Panc1 (cell line): ENCODE data around the gene CHCHD6. TPM values are rescaled to one million over a fixed set of nuclear protein-coding genes. Genes with fewer than 3 reads are reported as not detected.

ENCODE experiments used
- ATAC-seq: fragments of 200-7000 bp; cut with Tn5 transposase; 2 replicates; pipeline ENCODE4 v1.9.1; 2020; ENCODE audit warnings: mild to moderate bottlenecking, moderate library complexity
- BruUV-seq: library from RNA; stranded (reverse); fragments of 400-500 nt; replicated peaks from 2 replicates; lab custom pipeline; 2021; lab: Mats Ljungman, UMichigan
- CTCF ChIA-PET: fragments of 300-600 bp; sonication (Branson Sonifier 250); formaldehyde crosslinking; loops from one replicate; lab custom pipeline; 2022; ENCODE audit warnings: antibody characterized with exemption; lab: Charles Lee
- POLR2A ChIA-PET: fragments of 300-600 bp; sonication (Branson Sonifier 250); formaldehyde crosslinking; loops from one replicate; lab custom pipeline; 2022; ENCODE audit warnings: antibody characterized with exemption; lab: Charles Lee
- DNase-seq: peaks from one replicate; pipeline ENCODE4 v3.0.0-alpha.2; 2010; ENCODE audit warnings: low read depth, low spot score
- H3K27ac ChIP-seq: 2 replicates; pipeline ENCODE4 v1.5.1; 2011; ENCODE audit warnings: mild to moderate bottlenecking, low read length, inconsistent platforms
- H3K27me3 ChIP-seq: fragments of 200-500 bp; sonication (Bioruptor generic); 2 replicates; pipeline ENCODE4 v1.6.0; 2014; ENCODE audit warnings: low read length, inconsistent platforms; ENCODE audit not compliant: control insufficient read depth, insufficient read depth
- H3K36me3 ChIP-seq: fragments of 200-500 bp; sonication (Bioruptor generic); 2 replicates; pipeline ENCODE4 v1.5.1; 2014; ENCODE audit warnings: inconsistent platforms, mild to moderate bottlenecking, low read length, moderate library complexity; ENCODE audit not compliant: control insufficient read depth, insufficient read depth
- H3K4me1 ChIP-seq: 2 replicates; pipeline ENCODE4 v1.5.1; 2011; ENCODE audit warnings: inconsistent platforms, mild to moderate bottlenecking, low read length, moderate library complexity; ENCODE audit not compliant: control insufficient read depth, insufficient read depth
- H3K4me3 ChIP-seq, 2 experiments: 2 replicates each; pipeline ENCODE4 v1.5.1; 2011 to 2012; ENCODE audit warnings: low read depth in 2 of 2, low read length in 2 of 2, mild to moderate bottlenecking in 2 of 2, inconsistent platforms in 1 of 2, moderate library complexity in 1 of 2
- H3K9me3 ChIP-seq: fragments of 200-500 bp; sonication (Bioruptor generic); 2 replicates; pipeline ENCODE4 v1.5.1; 2014; ENCODE audit warnings: low read depth, mild to moderate bottlenecking, inconsistent platforms, low read length, moderate library complexity; ENCODE audit not compliant: control insufficient read depth, insufficient read depth
- CTCF ChIP-seq: fragments of 450-650 bp; IDR thresholded peaks from 2 replicates; pipeline ENCODE4 v1.5.1; 2017; ENCODE audit warnings: mild to moderate bottlenecking
- POLR2AphosphoS5 ChIP-seq: IDR thresholded peaks from 2 replicates; pipeline ENCODE4 v1.6.1; 2012; ENCODE audit warnings: mild to moderate bottlenecking, low read depth, low read length, moderate library complexity
- REST ChIP-seq, 2 experiments: IDR thresholded peaks; 2 replicates each; pipeline ENCODE4 v1.6.1; 2011 to 2012; ENCODE audit warnings: low read depth in 2 of 2, control low read depth in 1 of 2, low read length in 1 of 2, mild to moderate bottlenecking in 1 of 2, moderate library complexity in 1 of 2; ENCODE audit not compliant: insufficient read depth in 1 of 2
- SIN3A ChIP-seq: IDR thresholded peaks from 2 replicates; pipeline ENCODE4 v1.6.1; 2012; ENCODE audit warnings: low read depth, mild to moderate bottlenecking, low read length, moderate library complexity, borderline replicate concordance; ENCODE audit not compliant: insufficient read depth
- TCF7L2 ChIP-seq: IDR thresholded peaks from 2 replicates; pipeline ENCODE4 v1.6.1; 2011; ENCODE audit warnings: mild to moderate bottlenecking, low read depth, low read length, inconsistent platforms
- in situ Hi-C: cut with HindIII; loops from 2 replicates; pipeline ENCODE4 v1.10.0; 2016; ENCODE audit warnings: low sequenced_read_pairs, low pct_unique_long_range_greater_than_20kb
- intact Hi-C: fragments of 100-400 bp; cut with micrococcal nuclease; formaldehyde crosslinking; loops from one replicate; pipeline ENCODE4 v1.10.0; 2022; ENCODE audit not compliant: unreplicated experiment
- total RNA-seq: library from RNA; stranded (reverse); gene quantifications from one replicate; pipeline ENCODE4 v1.2.1, GENCODE V29; 2021; ENCODE audit not compliant: unreplicated experiment

CHCHD6 gene
- total RNA-seq, 1 experiment from 2014 or later: 31.5 TPM

- CTCF ChIA-PET: interaction anchor here (0.6 kb wide), 1 partner anchor 35 kb away, joined by 3 read pairs; no protein-coding TSS in a partner anchor
- ATAC-seq (no peak), DNase-seq (no peak)
- intact Hi-C loops (no loop called here), in situ Hi-C loops (no loop called here)
- no peak for TF ChIP-seq REST (IDR thresholded peaks at IDR 0.05; ENCODE audit: insufficient read depth in 1 of 2, low read depth in 2 of 2, low read length in 1 of 2)
- no peak for TF ChIP-seq POLR2AphosphoS5
- TF ChIP-seq CTCF: no peak
- TF ChIP-seq SIN3A: no peak
- no peak for TF ChIP-seq TCF7L2
- no peaks in the 10 kb centered on the region for H3K9me3 ChIP-seq
- no peaks in the 10 kb centered on the region for H3K4me1 ChIP-seq
- H3K4me3 ChIP-seq: no peak overlapping the region
- H3K36me3 ChIP-seq: no peaks in the 10 kb centered on the region
- no peaks in the 10 kb centered on the region for H3K27me3 ChIP-seq
- no TSS peak for BruUV-seq
- POLR2A ChIA-PET: no interaction called here
- H3K27ac ChIP-seq: no peak overlapping the region
These were observed 9.2 kb downstream of the CHCHD6 start for GRCh38 chr3:126713199-126713598.

GRCh38 chr3:126714276-126714900 is 10.3 kb downstream of the CHCHD6 start:
- Histone ChIP-seq H3K27ac (no peak overlapping the region), H3K4me3 (no peak overlapping the region), H3K4me1 (no peaks in the 10 kb centered on the region), H3K9me3 (no peaks in the 10 kb centered on the region), H3K27me3 (no peaks in the 10 kb centered on the region), H3K36me3 (no peaks in the 10 kb centered on the region)
- CTCF ChIA-PET: interaction anchor here (0.5 to 0.6 kb wide), 2 partner anchors 29 to 54 kb away, joined by 4 to 12 read pairs; no protein-coding TSS in a partner anchor
- POLR2A ChIA-PET: interaction anchor here (0.7 kb wide), 1 partner anchor 9 kb away, joined by 3 read pairs; no protein-coding TSS in a partner anchor
- no TSS peak for BruUV-seq
- DNase-seq (no peak), ATAC-seq (no peak)
- no peak for TF ChIP-seq TCF7L2
- no peak for TF ChIP-seq CTCF
- no peak for TF ChIP-seq SIN3A
- no peak for TF ChIP-seq POLR2AphosphoS5
- no peak for TF ChIP-seq REST (IDR thresholded peaks at IDR 0.05; ENCODE audit: insufficient read depth in 1 of 2, low read depth in 2 of 2, low read length in 1 of 2)
- intact Hi-C loops (no loop called here), in situ Hi-C loops (no loop called here)
